ENCODE measurements around the gene BAG1. TPM values are rescaled to one million over a fixed set of nuclear protein-coding genes. Genes with fewer than 3 reads are reported as not detected.
A peak's percentile ranks its signal among the peaks of the same experiment; 100 is the strongest.

Gene BAG1
- total and polyA plus RNA-seq, 2 of the 13 experiments (the other 11 are each of a cell fraction or from before 2014, with no cell fraction given), result 23.1 to 59.5 TPM

DNA sequence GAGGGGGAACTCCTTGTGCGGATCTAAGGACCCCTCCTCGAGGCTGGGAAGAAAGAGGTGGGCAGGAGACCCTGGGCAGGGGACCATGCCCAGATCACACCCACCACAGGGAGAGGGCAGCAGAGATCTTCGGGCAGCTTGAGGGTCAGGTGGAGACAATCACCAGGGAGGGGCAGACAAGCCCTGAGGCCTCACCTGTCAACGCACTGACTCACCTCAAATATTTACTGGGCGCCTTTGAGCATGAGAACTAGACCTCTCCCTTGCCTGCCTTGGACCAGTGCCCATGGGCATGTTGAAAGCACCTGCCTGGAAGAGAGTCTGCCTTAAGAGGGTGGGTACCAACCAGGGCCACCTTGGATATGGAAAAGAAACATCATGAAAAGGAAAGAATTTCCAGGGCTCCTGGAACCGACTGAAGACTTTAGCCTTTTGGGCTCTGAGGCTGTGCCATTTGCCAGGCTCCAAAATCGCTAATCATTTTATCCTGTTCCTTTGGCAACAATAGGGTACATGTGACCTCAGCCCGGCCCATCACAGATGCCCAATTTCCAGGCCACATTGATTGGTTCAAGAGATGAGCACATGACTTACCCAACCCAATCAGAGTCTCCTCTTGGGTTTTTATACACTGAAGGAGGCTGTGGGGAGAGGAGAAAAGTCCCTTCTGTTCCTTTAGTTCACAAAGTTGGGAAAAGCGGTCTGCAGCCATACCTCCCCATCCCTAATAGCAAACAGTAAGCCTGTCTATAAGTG, 35.0 kb downstream of the BAG1 start (continued):
- TF ChIP-seq, protein P1, sequence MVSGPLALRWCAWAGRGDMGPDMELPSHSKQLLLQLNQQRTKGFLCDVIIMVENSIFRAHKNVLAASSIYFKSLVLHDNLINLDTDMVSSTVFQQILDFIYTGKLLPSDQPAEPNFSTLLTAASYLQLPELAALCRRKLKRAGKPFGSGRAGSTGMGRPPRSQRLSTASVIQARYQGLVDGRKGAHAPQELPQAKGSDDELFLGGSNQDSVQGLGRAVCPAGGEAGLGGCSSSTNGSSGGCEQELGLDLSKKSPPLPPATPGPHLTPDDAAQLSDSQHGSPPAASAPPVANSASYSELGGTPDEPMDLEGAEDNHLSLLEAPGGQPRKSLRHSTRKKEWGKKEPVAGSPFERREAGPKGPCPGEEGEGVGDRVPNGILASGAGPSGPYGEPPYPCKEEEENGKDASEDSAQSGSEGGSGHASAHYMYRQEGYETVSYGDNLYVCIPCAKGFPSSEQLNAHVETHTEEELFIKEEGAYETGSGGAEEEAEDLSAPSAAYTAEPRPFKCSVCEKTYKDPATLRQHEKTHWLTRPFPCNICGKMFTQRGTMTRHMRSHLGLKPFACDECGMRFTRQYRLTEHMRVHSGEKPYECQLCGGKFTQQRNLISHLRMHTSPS (CRISPR knock-in tag; IDR thresholded peaks at IDR 0.05; ENCODE audit: low read depth), result peak; percentile 39; the same call in 1 of the 2 replicates
- TF ChIP-seq PLRG1 (conservative IDR thresholded peaks at IDR 0.05) (no peak), ZNF879 (CRISPR knock-in tag; IDR thresholded peaks at IDR 0.05) (no peak), HES4 (CRISPR knock-in tag; IDR thresholded peaks at IDR 0.05; ENCODE audit: borderline replicate concordance) (no peak), CHD4 (IDR thresholded peaks at IDR 0.05; ENCODE audit: borderline replicate concordance, low read length) (no peak), SRY (CRISPR knock-in tag; IDR thresholded peaks at IDR 0.05) (no peak), RNF2 (conservative IDR thresholded peaks at IDR 0.05; ENCODE audit: low read depth) (no peak), ZNF543 (CRISPR knock-in tag; IDR thresholded peaks at IDR 0.05) (no peak), SOX13 (IDR thresholded peaks at IDR 0.05) (no peak), SOX13 (CRISPR knock-in tag; conservative IDR thresholded peaks at IDR 0.05 in 1 of 2, IDR thresholded peaks at IDR 0.05 in 1 of 2) (peak in 1 of 2 experiments; percentile 37; a peak in 1 of 4 replicates), TOPORS (CRISPR knock-in tag; IDR thresholded peaks at IDR 0.05) (no peak), ZNF660 (CRISPR knock-in tag; IDR thresholded peaks at IDR 0.05; ENCODE audit: borderline replicate concordance, low read depth) (no peak), FOXP1 (IDR thresholded peaks at IDR 0.05) (no peak), FOXP1 (CRISPR knock-in tag; IDR thresholded peaks at IDR 0.05) (peak; percentile 27; the same call in 1 of the 2 replicates), ZNF616 (CRISPR knock-in tag; IDR thresholded peaks at IDR 0.05; ENCODE audit: low read depth) (no peak), ZBTB8A (CRISPR knock-in tag; IDR thresholded peaks at IDR 0.05; ENCODE audit: borderline replicate concordance, low read depth) (no peak), PRMT3 (CRISPR knock-in tag; IDR thresholded peaks at IDR 0.05; ENCODE audit: borderline replicate concordance, low read depth) (no peak), SYNCRIP (IDR thresholded peaks at IDR 0.05; ENCODE audit: insufficient read depth, low read depth, low read length) (no peak), FOSL2 (CRISPR knock-in tag; IDR thresholded peaks at IDR 0.05) (peak; percentile 95), ZNF331 (CRISPR knock-in tag; IDR thresholded peaks at IDR 0.05) (no peak), NFYB (CRISPR knock-in tag; IDR thresholded peaks at IDR 0.05) (peak; percentile 52)
- TF ChIP-seq, protein P2, sequence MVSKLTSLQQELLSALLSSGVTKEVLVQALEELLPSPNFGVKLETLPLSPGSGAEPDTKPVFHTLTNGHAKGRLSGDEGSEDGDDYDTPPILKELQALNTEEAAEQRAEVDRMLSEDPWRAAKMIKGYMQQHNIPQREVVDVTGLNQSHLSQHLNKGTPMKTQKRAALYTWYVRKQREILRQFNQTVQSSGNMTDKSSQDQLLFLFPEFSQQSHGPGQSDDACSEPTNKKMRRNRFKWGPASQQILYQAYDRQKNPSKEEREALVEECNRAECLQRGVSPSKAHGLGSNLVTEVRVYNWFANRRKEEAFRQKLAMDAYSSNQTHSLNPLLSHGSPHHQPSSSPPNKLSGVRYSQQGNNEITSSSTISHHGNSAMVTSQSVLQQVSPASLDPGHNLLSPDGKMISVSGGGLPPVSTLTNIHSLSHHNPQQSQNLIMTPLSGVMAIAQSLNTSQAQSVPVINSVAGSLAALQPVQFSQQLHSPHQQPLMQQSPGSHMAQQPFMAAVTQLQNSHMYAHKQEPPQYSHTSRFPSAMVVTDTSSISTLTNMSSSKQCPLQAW (CRISPR knock-in tag; IDR thresholded peaks at IDR 0.05), result peak; percentile 62; the same call in 1 of the 2 replicates
- TF ChIP-seq, protein P3, sequence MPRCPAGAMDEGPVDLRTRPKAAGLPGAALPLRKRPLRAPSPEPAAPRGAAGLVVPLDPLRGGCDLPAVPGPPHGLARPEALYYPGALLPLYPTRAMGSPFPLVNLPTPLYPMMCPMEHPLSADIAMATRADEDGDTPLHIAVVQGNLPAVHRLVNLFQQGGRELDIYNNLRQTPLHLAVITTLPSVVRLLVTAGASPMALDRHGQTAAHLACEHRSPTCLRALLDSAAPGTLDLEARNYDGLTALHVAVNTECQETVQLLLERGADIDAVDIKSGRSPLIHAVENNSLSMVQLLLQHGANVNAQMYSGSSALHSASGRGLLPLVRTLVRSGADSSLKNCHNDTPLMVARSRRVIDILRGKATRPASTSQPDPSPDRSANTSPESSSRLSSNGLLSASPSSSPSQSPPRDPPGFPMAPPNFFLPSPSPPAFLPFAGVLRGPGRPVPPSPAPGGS (CRISPR knock-in tag; IDR thresholded peaks at IDR 0.05), result no peak
- TF ChIP-seq, protein P4, sequence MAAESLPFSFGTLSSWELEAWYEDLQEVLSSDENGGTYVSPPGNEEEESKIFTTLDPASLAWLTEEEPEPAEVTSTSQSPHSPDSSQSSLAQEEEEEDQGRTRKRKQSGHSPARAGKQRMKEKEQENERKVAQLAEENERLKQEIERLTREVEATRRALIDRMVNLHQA (CRISPR knock-in tag; IDR thresholded peaks at IDR 0.05), result no peak

Measured in HepG2 (cell line).